ENCODE measurements around the gene PPAN.

The PPAN gene

GRCh38 chr19:10086591-10087192 lies 19.5 kb upstream of the PPAN start:
- H3K4me2 ChIP-seq (ENCODE audit: low read length) = peak overlapping the region; percentile 86
- peaks cover 13% of the 10 kb centered on the region; the same call in 1 of the 2 replicates for H3K79me2 ChIP-seq (ENCODE audit: low read length)
- H3K4me1 ChIP-seq (ENCODE audit: low read length) = peaks cover 9% of the 10 kb centered on the region
- H3K9me3 ChIP-seq (ENCODE audit: insufficient read depth, low read length) = no peaks in the 10 kb centered on the region
- H3K27me3 ChIP-seq (ENCODE audit: low read depth, low read length) = no peaks in the 10 kb centered on the region
- H2AFZ ChIP-seq (ENCODE audit: low read depth, low read length) = peak overlapping the region; percentile 82; the same call in 1 of the 2 replicates
- peak overlapping the region; percentile 21; the same call in 1 of the 2 replicates for H3K27ac ChIP-seq (ENCODE audit: low read length)
- TF ChIP-seq EZH2phosphoT487 (IDR thresholded peaks at IDR 0.05; ENCODE audit: low read depth) = no peak
- TF ChIP-seq, protein P1, sequence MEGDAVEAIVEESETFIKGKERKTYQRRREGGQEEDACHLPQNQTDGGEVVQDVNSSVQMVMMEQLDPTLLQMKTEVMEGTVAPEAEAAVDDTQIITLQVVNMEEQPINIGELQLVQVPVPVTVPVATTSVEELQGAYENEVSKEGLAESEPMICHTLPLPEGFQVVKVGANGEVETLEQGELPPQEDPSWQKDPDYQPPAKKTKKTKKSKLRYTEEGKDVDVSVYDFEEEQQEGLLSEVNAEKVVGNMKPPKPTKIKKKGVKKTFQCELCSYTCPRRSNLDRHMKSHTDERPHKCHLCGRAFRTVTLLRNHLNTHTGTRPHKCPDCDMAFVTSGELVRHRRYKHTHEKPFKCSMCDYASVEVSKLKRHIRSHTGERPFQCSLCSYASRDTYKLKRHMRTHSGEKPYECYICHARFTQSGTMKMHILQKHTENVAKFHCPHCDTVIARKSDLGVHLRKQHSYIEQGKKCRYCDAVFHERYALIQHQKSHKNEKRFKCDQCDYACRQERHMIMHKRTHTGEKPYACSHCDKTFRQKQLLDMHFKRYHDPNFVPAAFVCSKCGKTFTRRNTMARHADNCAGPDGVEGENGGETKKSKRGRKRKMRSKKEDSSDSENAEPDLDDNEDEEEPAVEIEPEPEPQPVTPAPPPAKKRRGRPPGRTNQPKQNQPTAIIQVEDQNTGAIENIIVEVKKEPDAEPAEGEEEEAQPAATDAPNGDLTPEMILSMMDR (IDR thresholded peaks at IDR 0.05; ENCODE audit: low read depth, low read length) = no peak
- no peaks in the 10 kb centered on the region for H4K20me1 ChIP-seq (ENCODE audit: insufficient read depth, low read length)
- H3K4me3 ChIP-seq (ENCODE audit: low read length) = peak overlapping the region; percentile 91
- H3K36me3 ChIP-seq (replicated peaks; ENCODE audit: low read depth, low read length) = peaks cover 7% of the 10 kb centered on the region
- peak overlapping the region; percentile 90 for H3K9ac ChIP-seq (ENCODE audit: low read length)

DNA sequence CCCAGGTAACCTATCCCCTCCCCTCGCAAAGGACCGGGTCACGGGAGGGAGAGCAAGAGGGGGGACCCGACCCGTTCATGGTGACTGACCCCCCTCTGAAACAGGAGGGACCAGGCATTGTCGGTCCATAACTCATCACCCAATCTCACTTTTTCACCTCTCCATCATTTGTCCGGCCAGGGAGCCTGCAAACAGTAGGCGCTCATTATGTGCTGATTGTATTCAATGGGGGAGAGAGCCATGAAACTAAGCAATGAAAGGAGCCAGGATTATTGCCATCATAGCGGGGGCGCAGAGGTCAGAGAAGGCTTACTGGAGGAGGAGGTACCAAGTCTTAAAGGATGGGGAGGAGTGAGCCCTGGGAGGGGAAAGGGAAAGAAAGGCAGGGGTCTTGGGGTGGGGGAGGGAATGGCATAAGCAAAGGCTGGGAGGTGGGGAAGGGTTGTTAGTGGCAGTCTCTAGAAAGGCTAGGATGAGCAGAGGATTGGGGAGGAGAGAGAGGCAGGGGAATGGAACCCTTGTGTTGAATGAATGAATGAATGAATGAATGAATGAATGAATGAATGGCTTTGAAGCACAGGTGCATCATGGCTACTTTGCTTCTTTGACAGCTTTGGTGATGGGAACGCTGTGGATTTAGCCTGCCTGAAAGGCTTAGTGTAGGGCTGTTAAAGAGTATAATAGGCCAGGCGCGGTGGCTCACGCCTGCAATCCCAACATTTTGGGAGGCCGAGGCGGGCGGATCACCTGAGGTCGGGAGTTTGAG lies 18.7 kb upstream of the PPAN start:
- Histone ChIP-seq H3K4me1 (ENCODE audit: low read length) (peaks cover 9% of the 10 kb centered on the region), H2AFZ (ENCODE audit: low read depth, low read length) (no peak overlapping the region), H3K27ac (ENCODE audit: low read length) (no peak overlapping the region), H3K27me3 (ENCODE audit: low read depth, low read length) (no peaks in the 10 kb centered on the region), H4K20me1 (ENCODE audit: insufficient read depth, low read length) (no peaks in the 10 kb centered on the region), H3K9me3 (ENCODE audit: insufficient read depth, low read length) (no peaks in the 10 kb centered on the region), H3K4me2 (ENCODE audit: low read length) (peak overlapping the region; percentile 86), H3K4me3 (ENCODE audit: low read length) (peak overlapping the region; percentile 91), H3K36me3 (replicated peaks; ENCODE audit: low read depth, low read length) (peaks cover 14% of the 10 kb centered on the region), H3K9ac (ENCODE audit: low read length) (peak overlapping the region; percentile 90), H3K79me2 (ENCODE audit: low read length) (peaks cover 13% of the 10 kb centered on the region; the same call in 1 of the 2 replicates)
- no peak for TF ChIP-seq EZH2phosphoT487 (IDR thresholded peaks at IDR 0.05; ENCODE audit: low read depth)
- TF ChIP-seq, protein P1 (IDR thresholded peaks at IDR 0.05; ENCODE audit: low read depth, low read length) = no peak

DNA sequence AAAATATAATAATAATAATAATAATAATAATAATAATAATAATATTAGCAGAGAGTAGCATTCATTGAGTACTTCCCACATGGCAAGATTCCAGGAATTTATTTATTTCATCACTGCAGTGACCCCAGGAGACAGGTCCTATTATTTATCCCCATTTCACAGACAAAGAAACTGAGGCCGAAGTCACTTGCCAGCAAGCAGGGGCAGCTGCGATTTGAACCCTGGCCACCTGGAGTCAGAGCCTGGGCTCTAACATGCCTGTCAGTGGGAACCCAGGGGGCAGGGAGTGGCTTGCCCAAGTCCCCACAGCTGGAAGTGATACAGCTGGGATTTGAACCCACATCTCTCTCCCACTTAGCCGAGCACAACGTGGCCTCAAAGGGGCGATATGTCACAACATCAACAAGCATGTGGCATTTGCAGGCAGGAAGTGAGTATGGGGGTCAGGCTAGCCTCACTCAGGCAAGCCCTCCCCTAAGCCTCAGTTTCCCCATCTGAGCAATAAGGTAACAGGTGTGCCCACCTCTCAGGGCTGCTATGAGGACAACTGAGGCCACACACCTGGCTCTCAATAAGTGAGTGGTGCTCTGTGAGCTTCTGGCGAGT lies 17.1 kb upstream of the PPAN start:
- Histone ChIP-seq H3K4me1 (ENCODE audit: low read length) (peaks cover 9% of the 10 kb centered on the region), H3K4me3 (ENCODE audit: low read length) (no peak overlapping the region), H3K27me3 (ENCODE audit: low read depth, low read length) (no peaks in the 10 kb centered on the region), H3K4me2 (ENCODE audit: low read length) (no peak overlapping the region), H3K9ac (ENCODE audit: low read length) (no peak overlapping the region), H4K20me1 (ENCODE audit: insufficient read depth, low read length) (no peaks in the 10 kb centered on the region), H3K79me2 (ENCODE audit: low read length) (peaks cover 13% of the 10 kb centered on the region; the same call in 1 of the 2 replicates), H3K27ac (ENCODE audit: low read length) (no peak overlapping the region), H3K9me3 (ENCODE audit: insufficient read depth, low read length) (no peaks in the 10 kb centered on the region), H2AFZ (ENCODE audit: low read depth, low read length) (no peak overlapping the region), H3K36me3 (replicated peaks; ENCODE audit: low read depth, low read length) (peaks cover 18% of the 10 kb centered on the region)
- TF ChIP-seq, protein P1 (IDR thresholded peaks at IDR 0.05; ENCODE audit: low read depth, low read length) = no peak
- no peak for TF ChIP-seq EZH2phosphoT487 (IDR thresholded peaks at IDR 0.05; ENCODE audit: low read depth)

DNA sequence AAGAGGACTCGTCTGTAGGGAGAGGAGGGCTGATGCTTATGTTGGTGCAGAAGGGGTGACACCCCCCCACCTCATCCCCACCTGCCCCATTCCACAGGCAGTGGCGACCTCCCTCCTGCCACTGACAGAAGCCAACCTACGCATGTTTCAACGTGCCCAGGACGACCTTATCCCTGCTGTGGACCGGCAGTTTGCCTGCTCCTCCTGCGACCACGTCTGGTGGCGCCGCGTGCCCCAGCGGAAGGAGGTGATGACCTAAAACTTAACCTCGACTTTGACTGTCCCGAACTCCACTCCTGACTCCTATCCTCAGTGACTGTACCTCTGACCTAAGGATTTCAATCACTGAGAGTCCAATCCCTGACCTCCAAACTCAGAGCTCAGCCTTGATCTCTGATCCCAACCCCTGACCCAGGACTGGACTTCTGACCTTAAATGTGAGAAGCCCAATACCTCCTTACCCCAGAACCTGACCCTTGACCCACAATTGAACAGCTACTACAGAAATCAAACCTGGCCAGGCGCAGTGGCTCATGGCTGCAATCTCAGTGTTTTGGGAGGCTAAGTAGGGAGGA lies 16.3 kb upstream of the PPAN start:
- Histone ChIP-seq H2AFZ (ENCODE audit: low read depth, low read length) (no peak overlapping the region), H3K27ac (ENCODE audit: low read length) (no peak overlapping the region), H3K4me3 (ENCODE audit: low read length) (no peak overlapping the region), H3K27me3 (ENCODE audit: low read depth, low read length) (no peaks in the 10 kb centered on the region), H3K9ac (ENCODE audit: low read length) (no peak overlapping the region), H3K4me1 (ENCODE audit: low read length) (peaks cover 9% of the 10 kb centered on the region), H3K9me3 (ENCODE audit: insufficient read depth, low read length) (no peaks in the 10 kb centered on the region), H3K4me2 (ENCODE audit: low read length) (no peak overlapping the region), H3K79me2 (ENCODE audit: low read length) (peaks cover 13% of the 10 kb centered on the region; the same call in 1 of the 2 replicates), H4K20me1 (ENCODE audit: insufficient read depth, low read length) (no peaks in the 10 kb centered on the region), H3K36me3 (replicated peaks; ENCODE audit: low read depth, low read length) (peaks cover 18% of the 10 kb centered on the region)
- TF ChIP-seq EZH2phosphoT487 (IDR thresholded peaks at IDR 0.05; ENCODE audit: low read depth) = no peak
- TF ChIP-seq, protein P1 (IDR thresholded peaks at IDR 0.05; ENCODE audit: low read depth, low read length) = no peak

Data from OCI-LY3 (cell line).